HG02588 (cell line): ENCODE results near the gene KLRF2.
A peak's percentile ranks its signal among the peaks of the same experiment; 100 is the strongest.
"Not testable (repeated sequence)": the region's sequence is repeated elsewhere in the genome, so short reads cannot be mapped to it uniquely, and the experiment has no call there.

Experiments used
- ATAC-seq: cut with Tn5 transposase; IDR thresholded peaks from one replicate; pipeline ENCODE4 v1.9.1; 2021; ENCODE audit warnings: mild to moderate bottlenecking, moderate library complexity; ENCODE audit not compliant: unreplicated experiment

The KLRF2 gene

DNA sequence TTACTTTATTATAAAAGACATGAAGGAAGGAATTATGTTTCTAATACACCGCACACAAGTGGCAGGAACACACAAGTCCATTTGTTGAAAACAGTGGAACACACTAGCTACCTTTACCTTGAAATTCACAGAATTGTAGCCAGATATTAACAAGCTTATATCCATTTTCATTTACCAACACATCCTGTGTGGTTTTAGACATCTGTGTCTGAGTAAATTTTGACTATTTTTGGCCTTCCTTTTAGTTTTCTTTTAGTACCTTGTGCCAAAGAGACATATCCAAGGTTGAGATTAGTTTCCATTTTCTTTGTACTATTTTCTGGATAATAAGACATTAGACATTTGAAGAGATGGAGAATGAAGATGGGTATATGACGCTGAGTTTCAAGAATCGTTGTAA, at the start of gene KLRF2:
Gene KLRF2, plus strand, starts transcription at position 244 of the 400 bp plus-strand sequence. Its CDS starts 107 bp downstream, at position 351.
- ATAC-seq: no peak

GRCh38 chr12:9831720-9832119, 49.6 kb upstream of the KLRF2 start:
- ATAC-seq: no peak

DNA sequence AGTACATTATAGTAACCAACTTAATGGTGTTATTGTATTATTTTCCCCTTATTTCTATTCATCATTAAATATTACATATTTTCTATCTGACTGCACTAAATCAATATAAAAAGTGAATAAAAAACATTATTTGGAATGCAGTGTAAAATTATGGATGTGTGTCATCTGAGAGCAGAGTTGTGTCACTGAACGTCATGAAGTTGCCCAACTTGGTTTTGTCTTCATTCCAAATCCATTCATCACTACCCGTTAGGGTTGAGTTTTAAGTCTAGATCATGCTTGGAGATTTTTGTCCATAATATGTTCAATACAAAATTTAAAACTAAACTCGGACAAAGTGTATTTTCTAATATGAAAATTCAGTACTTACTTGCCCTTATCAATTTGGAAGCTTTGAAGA, 37.9 kb upstream of the KLRF2 start:
- ATAC-seq: no peak

GRCh38 chr12:9848899-9849298, 32.4 kb upstream of the KLRF2 start:
- no peak for ATAC-seq

- ATAC-seq: no peak
Observed at GRCh38 chr12:9851050-9851449, 30.2 kb upstream of the KLRF2 start.

GRCh38 chr12:9851927-9852326, 29.4 kb upstream of the KLRF2 start:
- ATAC-seq: no peak

GRCh38 chr12:9856151-9856550, 25.1 kb upstream of the KLRF2 start:
- no peak for ATAC-seq

DNA sequence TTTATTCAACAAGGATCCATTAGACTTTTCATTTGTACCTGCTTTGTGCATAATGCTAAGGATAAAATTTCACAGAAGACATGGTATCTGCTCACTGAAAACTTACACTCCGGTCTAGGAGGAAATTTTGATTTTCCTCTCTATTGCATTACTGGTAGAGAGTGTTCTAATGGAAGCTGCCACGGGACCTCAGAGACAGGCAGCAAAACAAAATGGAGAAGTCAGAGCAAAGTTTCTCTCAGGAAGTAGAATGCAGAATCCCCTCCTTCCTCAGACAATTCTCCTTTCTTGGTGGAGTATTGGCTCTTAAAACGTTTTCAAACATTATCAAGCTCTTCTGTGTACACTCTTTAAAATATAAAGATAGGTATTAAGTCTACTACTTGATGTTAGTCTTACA, 24.4 kb upstream of the KLRF2 start:
- no peak for ATAC-seq

DNA sequence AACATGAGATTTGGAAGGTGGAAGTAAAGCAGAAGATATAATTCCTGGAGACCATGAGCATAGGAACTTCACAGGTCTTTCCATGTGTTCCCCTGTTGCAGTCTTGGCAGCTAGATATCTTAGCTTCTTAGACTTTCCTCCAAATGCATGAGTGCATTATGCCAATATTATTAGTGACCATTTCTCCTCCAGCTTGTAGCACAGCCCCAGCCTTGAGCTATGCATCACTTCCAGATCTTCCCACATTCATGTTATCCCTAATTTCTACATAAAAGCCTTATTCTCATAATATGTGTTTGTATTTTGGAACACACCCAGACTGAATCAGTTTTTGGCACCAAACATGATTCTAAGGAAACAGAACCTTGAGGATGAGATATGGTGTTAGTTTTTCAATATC, 23.2 kb upstream of the KLRF2 start:
- ATAC-seq: no peak

GRCh38 chr12:9864913-9865675, 16.2 kb upstream of the KLRF2 start:
- ATAC-seq: no peak

GRCh38 chr12:9866860-9867269, 14.4 kb upstream of the KLRF2 start:
- ATAC-seq: no peak

DNA sequence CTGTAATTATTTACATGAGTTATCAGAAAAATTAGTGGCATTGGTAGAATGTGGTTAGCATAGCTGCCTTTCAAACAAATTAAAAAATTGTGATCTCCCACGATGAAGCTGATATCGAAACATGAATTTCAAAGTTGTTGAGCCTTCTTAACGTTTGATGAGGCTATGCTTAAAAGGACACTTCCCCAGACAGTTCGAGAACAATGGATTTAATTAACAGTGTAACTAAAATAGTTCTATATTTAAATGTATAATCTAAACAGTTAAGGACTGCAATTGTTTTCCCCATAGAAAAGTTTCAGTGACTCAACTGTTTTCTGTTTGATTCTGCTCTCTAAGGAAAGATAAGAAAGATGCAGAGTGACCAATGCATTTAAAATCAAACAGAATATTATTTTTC, 13.8 kb upstream of the KLRF2 start:
- ATAC-seq: no peak

DNA sequence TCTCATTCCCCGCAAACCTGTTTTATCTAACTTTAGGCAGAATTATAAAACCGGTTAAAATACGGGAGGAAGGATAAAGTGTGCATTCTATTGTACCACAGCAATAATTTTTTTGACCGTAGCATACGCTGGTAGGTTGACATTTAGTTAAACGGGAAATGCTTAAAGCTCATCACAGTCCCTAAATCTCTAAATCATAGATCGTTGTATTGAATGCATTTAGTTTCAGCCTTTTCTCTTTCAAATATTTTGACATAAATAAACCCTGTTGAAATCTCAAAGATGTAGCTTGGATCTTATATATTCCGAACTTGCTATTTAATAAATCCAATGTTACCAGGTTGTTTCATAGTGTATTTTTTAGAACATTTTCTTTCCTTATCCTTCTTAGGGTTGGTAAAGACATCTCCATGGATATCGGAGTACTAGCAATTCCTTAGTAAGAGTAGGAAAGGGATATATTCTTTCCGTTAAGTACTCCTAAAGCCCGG, 12.9 kb upstream of the KLRF2 start:
- ATAC-seq: no peak

- ATAC-seq: no peak
Observed at GRCh38 chr12:9868951-9869306, 12.4 kb upstream of the KLRF2 start.

- ATAC-seq: peak; percentile 46
Observed at GRCh38 chr12:9869307-9870161, 11.8 kb upstream of the KLRF2 start, which contains the start of gene CLEC2B. TSS of gene CLEC2B (minus strand) at chr12:9869354.

GRCh38 chr12:9870286-9870866, 10.9 kb upstream of the KLRF2 start:
- no peak for ATAC-seq

DNA sequence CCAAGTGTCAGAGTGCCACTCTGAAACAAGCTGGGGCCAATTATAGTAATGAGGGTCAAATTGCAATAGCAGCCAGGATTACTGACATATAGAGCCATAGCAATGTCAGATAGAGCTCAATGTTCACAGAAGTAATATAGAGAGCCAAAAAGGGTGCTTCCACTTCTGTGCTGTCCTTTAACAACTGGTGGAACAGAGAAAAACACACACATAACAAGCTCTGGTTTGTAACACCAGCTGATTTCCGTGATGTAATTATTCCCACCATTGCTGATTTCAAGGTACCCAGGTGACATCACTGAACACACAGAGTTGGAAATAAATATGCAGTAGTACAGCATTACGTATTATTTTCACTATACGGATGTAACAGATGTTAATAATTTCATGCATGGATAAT, 9.1 kb upstream of the KLRF2 start:
- no peak for ATAC-seq

- no peak for ATAC-seq
Observed at GRCh38 chr12:9872742-9873141, 8.5 kb upstream of the KLRF2 start.

DNA sequence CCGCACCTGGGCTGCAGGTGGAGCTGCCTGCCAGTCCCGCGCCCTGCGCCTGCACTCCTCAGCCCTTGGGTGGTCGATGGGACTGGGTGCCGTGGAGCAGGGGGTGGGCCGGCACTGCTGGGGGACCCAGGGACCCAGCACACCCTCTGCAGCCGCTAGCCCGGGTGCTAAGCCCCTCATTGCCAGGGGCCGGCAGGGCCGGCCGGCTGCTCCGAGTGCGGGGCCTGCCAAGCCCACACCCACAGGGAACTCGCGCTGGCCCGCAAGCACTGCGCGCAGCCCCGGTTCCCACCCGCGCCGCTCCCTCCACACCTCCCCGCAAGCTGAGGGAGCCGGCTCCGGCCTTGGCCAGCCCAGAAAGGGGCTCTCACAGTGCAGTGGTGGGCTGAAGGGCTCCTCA, 5.2 kb upstream of the KLRF2 start:
- ATAC-seq: not testable (repeated sequence)

DNA sequence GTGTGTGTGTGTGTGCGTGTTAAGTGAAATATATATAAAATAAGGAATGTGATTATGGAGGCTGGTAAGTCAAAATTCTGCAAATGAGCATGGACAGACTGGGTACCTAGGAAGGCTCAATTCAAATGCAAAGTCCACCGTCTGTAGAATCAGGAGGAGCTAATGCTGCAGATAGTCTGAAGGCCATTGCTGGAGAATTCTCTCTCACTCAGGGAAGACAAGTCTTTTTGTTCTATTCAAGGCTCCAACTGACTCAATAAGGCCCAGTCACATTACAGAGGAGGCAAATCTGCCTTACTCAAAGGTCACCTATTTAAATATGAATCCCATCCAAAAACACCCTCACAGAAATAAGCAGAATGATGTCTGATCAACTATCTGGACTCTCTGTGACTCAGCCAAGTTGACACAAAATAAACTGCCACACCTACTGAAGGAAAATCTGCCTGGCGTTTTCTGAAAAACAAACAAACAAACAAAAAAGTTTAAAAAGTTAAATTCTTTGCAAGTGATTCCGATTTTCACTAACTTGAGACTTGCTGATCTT, 684 bp upstream of the KLRF2 start:
- ATAC-seq: no peak

- ATAC-seq: no peak
Observed at GRCh38 chr12:9881988-9882387, 699 bp downstream of the KLRF2 start.
